NCI-H1694 (cell line): ENCODE data around the gene CYP4F22.
"Not testable (repeated sequence)": the region's sequence is repeated elsewhere in the genome, so short reads cannot be mapped to it uniquely, and the experiment has no call there.

Source experiments
- DNase-seq: peaks from one replicate; lab custom pipeline; 2025; lab: John Stamatoyannopoulos, UW

The CYP4F22 gene

GRCh38 chr19:15488489-15489226 lies 19.7 kb upstream of the CYP4F22 start:
- no peak for DNase-seq

DNA sequence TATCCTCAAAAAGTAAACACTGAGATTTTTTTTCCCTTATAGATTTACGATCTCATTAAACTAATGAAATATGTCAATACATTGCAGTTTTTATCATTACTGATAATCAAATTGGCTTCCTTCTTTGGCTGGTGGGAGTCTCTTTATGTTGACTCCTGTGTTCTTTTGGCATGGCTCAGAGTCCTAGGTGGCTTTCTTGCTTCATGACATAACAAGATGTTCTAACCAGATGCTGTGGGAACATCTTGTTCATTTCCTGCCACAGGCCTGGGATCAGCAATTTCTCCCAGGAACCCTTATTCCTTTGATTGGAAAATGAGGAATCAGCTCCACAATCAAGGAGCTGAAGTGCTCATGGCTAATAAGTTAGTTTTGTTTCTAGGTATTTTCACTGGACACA lies 13.2 kb upstream of the CYP4F22 start:
- no peak for DNase-seq

GRCh38 chr19:15498156-15498858 lies 10.0 kb upstream of the CYP4F22 start:
- no peak for DNase-seq

GRCh38 chr19:15498910-15499309 lies 9.4 kb upstream of the CYP4F22 start:
- no peak for DNase-seq

DNA sequence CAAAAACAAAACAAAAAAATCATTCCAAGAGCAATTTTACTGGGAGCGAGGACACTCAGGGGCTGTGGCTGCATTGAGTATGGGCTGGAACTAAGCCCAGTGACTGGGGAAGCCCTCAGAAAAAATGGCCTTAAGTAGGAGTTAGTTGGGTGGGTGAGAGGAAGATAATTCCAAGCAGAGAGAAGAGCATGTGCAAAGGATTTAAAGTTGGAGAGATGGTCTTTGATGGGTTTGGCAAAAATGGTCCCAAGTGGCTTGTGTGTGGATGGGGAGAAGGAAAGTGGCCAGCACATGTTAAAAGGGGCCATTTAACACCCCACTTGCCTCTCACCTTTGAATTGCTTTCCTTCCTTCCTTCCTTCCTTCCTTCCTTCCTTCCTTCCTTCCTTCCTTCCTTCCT lies 6.7 kb upstream of the CYP4F22 start:
- DNase-seq = no peak

DNA sequence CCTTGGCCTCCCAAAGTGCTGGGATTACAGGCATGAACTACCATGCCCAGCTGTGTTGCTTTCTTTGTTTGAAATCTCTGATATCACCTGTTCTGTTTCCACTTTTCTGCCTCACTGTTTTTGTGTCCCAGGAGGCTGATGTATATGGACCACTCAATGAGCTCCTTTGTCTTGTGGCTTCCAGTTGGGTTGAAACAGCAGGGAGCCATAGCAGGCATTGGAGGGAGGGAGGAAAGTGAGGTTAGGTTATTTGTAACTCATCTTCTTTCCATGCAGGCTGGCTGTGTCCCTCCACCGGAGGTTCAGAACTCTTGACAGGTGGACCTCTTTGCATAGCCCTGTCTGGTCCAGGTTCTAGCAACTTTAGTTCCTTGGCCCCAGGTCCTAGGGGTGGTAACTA lies 6.1 kb upstream of the CYP4F22 start:
- DNase-seq = no peak

GRCh38 chr19:15506074-15506571 lies 2.2 kb upstream of the CYP4F22 start:
- no peak for DNase-seq

DNA sequence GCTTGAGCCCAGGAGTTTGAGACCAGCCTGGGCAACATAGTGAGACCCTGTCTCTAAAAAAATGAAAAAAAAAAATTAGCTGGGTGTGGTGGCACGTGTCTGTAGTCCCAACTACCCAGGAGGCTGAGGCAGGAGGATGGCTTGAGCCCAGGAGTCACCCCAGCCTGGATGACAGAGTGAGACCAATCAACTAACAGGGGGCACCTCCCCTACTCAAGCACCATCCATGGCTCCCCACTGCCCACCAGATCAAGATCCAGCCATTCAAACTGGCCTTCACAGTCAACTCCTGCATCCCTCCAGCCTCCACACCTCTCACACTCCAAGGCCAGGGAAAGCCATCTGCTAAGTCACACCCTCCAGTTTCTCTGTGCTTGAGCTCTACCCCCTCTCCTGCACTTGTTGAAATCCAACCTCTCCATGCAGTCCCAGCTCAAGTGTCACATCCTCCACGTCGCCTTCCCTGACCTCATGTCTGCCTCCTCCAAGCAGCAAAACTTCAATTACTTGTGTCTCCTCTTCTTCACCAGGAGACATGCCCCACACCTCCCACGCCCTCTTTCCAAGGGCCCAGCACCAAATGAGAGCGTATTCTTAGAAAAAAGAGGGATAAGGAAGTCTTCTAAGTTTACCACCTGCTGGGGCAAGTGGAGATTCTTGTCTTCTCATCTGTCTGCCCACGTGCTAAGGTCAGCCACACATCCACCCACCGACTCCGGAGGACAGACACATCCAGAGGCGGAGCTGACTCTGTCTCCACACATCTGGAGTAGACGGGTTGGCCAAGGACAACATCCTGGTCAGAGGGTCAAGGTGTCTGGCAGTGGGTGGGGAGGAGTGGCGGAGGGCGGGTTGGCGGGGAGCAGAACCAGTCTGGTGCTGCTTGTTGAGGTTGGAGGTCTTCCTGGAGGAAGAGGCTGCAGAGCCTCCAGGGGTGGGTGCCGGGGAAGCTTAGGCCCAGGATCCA lies 974 bp upstream of the CYP4F22 start:
- no peak for DNase-seq

GRCh38 chr19:15511671-15512424 lies 3.5 kb downstream of the CYP4F22 start:
- no peak for DNase-seq

GRCh38 chr19:15515227-15515625 lies 6.9 kb downstream of the CYP4F22 start:
- not testable (repeated sequence) for DNase-seq

GRCh38 chr19:15516363-15516762 lies 8.0 kb downstream of the CYP4F22 start:
- no peak for DNase-seq

DNA sequence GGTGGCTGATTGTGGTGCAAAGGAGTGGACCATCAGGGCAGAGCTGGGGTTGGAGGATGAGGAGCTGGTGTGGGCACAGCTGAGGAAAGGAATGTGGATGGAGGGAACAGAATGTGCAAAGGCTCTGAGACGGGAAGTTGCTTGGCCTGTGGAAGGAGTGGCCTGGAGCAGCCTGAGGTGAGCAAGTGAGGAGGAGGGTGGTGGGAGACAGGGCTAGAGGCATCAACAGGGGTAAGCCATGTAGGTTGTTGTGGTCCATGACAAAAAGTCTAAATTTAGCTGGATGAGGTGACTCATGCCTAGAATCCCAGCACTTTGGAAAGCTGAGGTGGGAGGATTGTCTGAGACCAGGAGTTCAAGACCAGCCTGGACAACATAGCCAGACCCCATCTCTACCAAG lies 9.5 kb downstream of the CYP4F22 start:
- DNase-seq = no peak

DNA sequence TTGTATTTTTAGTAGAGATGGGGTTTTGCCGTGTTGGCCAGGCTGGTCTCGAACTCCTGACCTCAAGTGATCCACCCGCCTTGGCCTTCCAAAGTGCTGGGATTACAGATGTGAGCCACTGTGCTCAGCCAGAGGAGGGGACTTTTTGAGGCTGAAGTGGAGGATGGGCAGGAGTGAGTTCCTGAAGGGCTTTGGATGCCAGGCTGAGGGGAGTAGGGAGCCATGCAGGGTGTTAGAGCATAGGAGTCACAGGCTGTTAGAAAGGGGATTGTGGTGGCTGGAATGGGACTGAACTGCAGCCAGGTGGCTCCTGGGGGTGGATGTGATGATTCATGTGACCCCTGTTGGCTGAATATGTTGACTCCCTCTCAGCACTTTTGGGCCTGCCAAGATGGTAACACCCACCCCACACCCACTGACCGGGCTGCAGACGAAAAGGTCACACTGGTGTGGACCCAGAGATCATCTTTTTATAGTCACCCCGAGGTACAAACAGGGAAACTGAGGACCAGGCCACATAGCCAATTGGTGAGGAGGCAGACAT lies 11.2 kb downstream of the CYP4F22 start:
- DNase-seq = no peak

- no peak for DNase-seq
These were observed 16.5 kb downstream of the CYP4F22 start for GRCh38 chr19:15524781-15525180.

DNA sequence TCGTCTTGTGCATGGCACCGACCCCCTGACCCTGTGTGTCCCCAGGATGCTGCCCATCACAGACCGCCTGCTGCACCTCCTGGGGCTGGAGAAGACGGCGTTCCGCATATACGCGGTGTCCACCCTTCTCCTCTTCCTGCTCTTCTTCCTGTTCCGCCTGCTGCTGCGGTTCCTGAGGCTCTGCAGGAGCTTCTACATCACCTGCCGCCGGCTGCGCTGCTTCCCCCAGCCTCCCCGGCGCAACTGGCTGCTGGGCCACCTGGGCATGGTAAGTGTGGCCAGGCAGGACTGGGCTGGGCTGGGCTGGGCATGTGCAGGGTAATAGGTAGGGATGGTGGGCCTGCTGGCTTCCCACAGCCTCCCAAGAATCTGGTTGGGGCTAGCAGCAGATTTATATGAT lies 17.0 kb downstream of the CYP4F22 start:
- DNase-seq = no peak

GRCh38 chr19:15526408-15526807 lies 18.1 kb downstream of the CYP4F22 start:
- no peak for DNase-seq

GRCh38 chr19:15527705-15528104 lies 19.4 kb downstream of the CYP4F22 start:
- DNase-seq = no peak

DNA sequence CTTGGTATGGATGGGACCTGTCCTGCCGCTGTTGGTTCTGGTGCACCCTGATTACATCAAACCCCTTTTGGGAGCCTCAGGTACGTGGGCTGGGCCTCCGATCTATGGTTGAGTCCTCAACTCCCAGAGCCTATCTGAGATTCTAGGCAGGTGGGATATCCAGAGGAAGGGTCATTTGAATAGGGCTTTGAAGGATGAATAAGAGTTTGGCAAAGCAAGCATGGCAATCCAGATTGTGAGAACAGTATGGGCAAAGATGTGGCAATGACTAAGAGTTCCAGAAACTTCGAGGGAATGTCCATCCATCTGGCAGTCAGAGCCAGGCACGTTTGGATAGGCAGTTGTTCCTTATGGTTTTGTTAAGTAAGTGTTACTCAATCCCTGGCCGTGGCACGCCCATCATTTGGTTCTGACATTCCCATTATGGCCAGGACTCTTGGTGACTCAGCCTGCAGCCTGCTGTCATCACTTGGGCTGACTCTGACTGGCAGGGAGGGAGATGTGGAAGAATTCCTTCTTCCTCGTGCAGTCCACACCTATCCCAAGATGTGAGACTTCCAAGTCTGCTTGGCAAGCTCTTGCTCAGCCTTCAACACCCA lies 21.5 kb downstream of the CYP4F22 start:
- no peak for DNase-seq

DNA sequence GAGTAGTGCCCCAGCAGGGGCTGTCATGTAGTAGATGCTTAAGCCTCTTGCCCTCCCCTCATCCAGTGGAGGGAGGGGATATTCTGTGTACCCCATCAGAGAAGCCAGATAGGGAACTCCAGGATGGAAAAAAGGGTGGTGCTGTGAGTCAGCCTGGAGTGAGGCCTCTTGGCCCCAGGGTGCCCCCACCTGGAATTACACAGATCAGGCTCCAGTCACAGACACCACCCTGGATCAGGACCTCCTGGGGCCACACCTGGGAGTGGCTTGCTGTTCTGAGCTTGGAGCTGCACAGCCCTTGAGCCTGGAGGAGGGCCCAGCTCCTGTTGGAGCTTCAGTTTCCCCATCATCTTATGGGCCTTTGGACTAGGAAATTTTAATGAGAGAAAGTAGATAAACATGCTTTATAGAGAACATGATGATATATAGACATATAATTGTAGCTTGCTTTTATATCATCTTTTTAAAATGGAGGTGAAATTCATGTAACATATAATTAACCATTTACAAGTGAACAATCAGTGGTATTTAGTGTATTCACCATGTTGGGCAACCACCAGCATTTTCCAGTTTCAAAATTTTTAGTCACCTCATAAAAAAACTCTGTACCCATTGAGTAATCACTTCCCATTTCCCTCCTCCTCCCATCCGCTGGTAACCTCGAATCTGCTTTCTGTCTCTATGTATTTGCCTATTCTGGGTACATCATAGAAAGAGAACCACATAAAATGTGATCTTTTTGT lies 24.6 kb downstream of the CYP4F22 start:
- DNase-seq = no peak

DNA sequence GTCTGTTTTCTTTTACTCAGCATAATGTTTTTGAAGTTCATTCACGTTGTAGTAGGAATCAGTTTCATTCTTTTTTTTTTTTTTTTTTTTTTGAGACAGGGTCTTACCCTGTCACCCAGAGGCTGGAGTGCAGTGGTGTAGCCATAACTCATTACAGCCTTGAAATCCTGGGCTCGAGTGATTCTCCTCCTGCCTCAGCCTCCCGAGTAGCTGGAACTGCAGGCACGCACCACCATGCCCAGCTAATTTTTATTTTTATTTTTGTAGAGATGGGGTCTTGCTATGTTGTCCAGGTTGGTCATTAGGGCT lies 25.2 kb downstream of the CYP4F22 start:
- DNase-seq = not testable (repeated sequence)
